Measurements from ENCODE around the gene ME2. TPM values are rescaled to one million over a fixed set of nuclear protein-coding genes. Genes with fewer than 3 reads are reported as not detected.
A peak's percentile ranks its signal among the peaks of the same experiment; 100 is the strongest.

Gene ME2
- total RNA-seq, 1 experiment from 2014 or later: 49.0 TPM

GRCh38 chr18:50875966-50876536 is 2.9 kb upstream of the ME2 start:
- no peak overlapping the region for H3K4me3 ChIP-seq (replicated peaks in 1 of 2; ENCODE audit: low read depth in 1 of 2, low read length in 2 of 2)
- no peak overlapping the region for H3K4me2 ChIP-seq (ENCODE audit: low read length)
- DNase-seq (ENCODE audit: low read depth, low spot score) (no peak), ATAC-seq (no peak)
- H3K79me2 ChIP-seq (ENCODE audit: insufficient read depth, low read length): peaks cover 17% of the 10 kb centered on the region
- ChIA-PET RAD21 (ENCODE audit: low non-redundant PET in 1 of 2, low total read pairs in 2 of 2, uncharacterized antibody in 2 of 2, unreplicated experiment in 2 of 2) (no interaction called here), POLR2A (no interaction called here), CTCF (no interaction called here)
- intact Hi-C loops (cut with micrococcal nuclease): loop anchor here (5.0 kb wide), 2 partner anchors 91 to 321 kb away; partner anchors contain the start of genes ELAC1 and MEX3C
- no peaks in the 10 kb centered on the region for H3K9me3 ChIP-seq (ENCODE audit: control insufficient read depth in 1 of 2, insufficient read depth in 1 of 2, low read depth in 1 of 2, low read length in 2 of 2)
- no peak overlapping the region for H3K27ac ChIP-seq (ENCODE audit: low read depth, low read length)
- H3K36me3 ChIP-seq (ENCODE audit: control insufficient read depth in 1 of 2, insufficient read depth in 2 of 2, low read length in 2 of 2): no peaks in the 10 kb centered on the region
- no peak for TF ChIP-seq CEBPB (IDR thresholded peaks at IDR 0.05; ENCODE audit: low read depth)
- no peak overlapping the region for H3K9ac ChIP-seq (ENCODE audit: low read length)
- H3K27me3 ChIP-seq (ENCODE audit: insufficient read depth, low read length): no peaks in the 10 kb centered on the region
- BruUV-seq (replicated peaks): no TSS peak
- no peaks in the 10 kb centered on the region for H4K20me1 ChIP-seq (ENCODE audit: insufficient read depth)
- H3K9me2 ChIP-seq (ENCODE audit: insufficient read depth): no peaks in the 10 kb centered on the region
- peaks cover 10 to 30% of the 10 kb centered on the region in 2 experiments for H3K4me1 ChIP-seq (ENCODE audit: control insufficient read depth in 1 of 2, insufficient read depth in 2 of 2, low read length in 2 of 2)
- H2AFZ ChIP-seq (ENCODE audit: low read depth, low read length, poor library complexity, severe bottlenecking): no peak overlapping the region

- Histone ChIP-seq H3K79me2 (ENCODE audit: insufficient read depth, low read length) (peaks cover 34% of the 10 kb centered on the region), H3K4me3 (replicated peaks in 1 of 2; ENCODE audit: low read depth in 1 of 2, low read length in 2 of 2) (peak overlapping the region; percentile 72 to 73), H3K9me2 (ENCODE audit: insufficient read depth) (no peaks in the 10 kb centered on the region), H3K4me2 (ENCODE audit: low read length) (peak overlapping the region; percentile 85), H3K9me3 (ENCODE audit: control insufficient read depth in 1 of 2, insufficient read depth in 1 of 2, low read depth in 1 of 2, low read length in 2 of 2) (no peaks in the 10 kb centered on the region), H2AFZ (ENCODE audit: low read depth, low read length, poor library complexity, severe bottlenecking) (peak overlapping the region; percentile 91), H3K27me3 (ENCODE audit: insufficient read depth, low read length) (no peaks in the 10 kb centered on the region), H3K4me1 (ENCODE audit: control insufficient read depth in 1 of 2, insufficient read depth in 2 of 2, low read length in 2 of 2) (peaks cover 10 to 20% of the 10 kb centered on the region in 2 experiments), H3K27ac (ENCODE audit: low read depth, low read length) (no peak overlapping the region), H4K20me1 (ENCODE audit: insufficient read depth) (no peaks in the 10 kb centered on the region), H3K36me3 (ENCODE audit: control insufficient read depth in 1 of 2, insufficient read depth in 2 of 2, low read length in 2 of 2) (no peaks in the 10 kb centered on the region), H3K9ac (ENCODE audit: low read length) (peak overlapping the region; percentile 73; the same call in 1 of the 2 replicates)
- ChIA-PET CTCF (interaction anchor here (1.2 kb wide), 1 partner anchor 11 kb away, joined by 3 read pairs; no protein-coding TSS in a partner anchor), POLR2A (interaction anchor here (0.9 to 1.8 kb wide), 2 partner anchors 90 to 146 kb away, joined by 3 to 7 read pairs; partner anchors contain the start of gene ELAC1), RAD21 (ENCODE audit: low non-redundant PET in 1 of 2, low total read pairs in 2 of 2, uncharacterized antibody in 2 of 2, unreplicated experiment in 2 of 2) (interaction anchor here in 1 of 2 experiments (0.8 kb wide), 1 partner anchor 57 kb away, joined by 3 read pairs; the partner anchor contains the start of gene MRO)
- ATAC-seq: no peak
- intact Hi-C loops (cut with micrococcal nuclease): loop anchor here (5.0 kb wide), 2 partner anchors 90 to 320 kb away; partner anchors contain the start of genes ELAC1 and MEX3C
- DNase-seq (ENCODE audit: low read depth, low spot score): no peak
- BruUV-seq (replicated peaks): no TSS peak
- no peak for TF ChIP-seq ZNF274 (IDR thresholded peaks at IDR 0.05; ENCODE audit: low read depth, low read length)
- no peak for TF ChIP-seq MAX (IDR thresholded peaks at IDR 0.05)
- no peak for TF ChIP-seq EZH2phosphoT487 (IDR thresholded peaks at IDR 0.05; ENCODE audit: borderline replicate concordance)
- no peak for TF ChIP-seq TCF7L2 (IDR thresholded peaks at IDR 0.05; ENCODE audit: borderline replicate concordance, extremely low read depth, insufficient read depth, insufficient read length)
- TF ChIP-seq SIN3A (IDR thresholded peaks at IDR 0.05; ENCODE audit: low read depth): no peak
- no peak for TF ChIP-seq ELF1 (IDR thresholded peaks at IDR 0.05; ENCODE audit: borderline replicate concordance, low read depth)
- TF ChIP-seq ATF3 (IDR thresholded peaks at IDR 0.05): no peak
- TF ChIP-seq REST (IDR thresholded peaks at IDR 0.05; ENCODE audit: low read depth): no peak
- TF ChIP-seq CEBPB (IDR thresholded peaks at IDR 0.05; ENCODE audit: low read depth): no peak
- no peak for TF ChIP-seq CTCF (IDR thresholded peaks at IDR 0.05 in 2 of 3, conservative IDR thresholded peaks at IDR 0.05 in 1 of 3; ENCODE audit: borderline replicate concordance in 1 of 3, insufficient read depth in 1 of 3, low read depth in 2 of 3, low read length in 2 of 3)
- no peak for TF ChIP-seq SP1 (IDR thresholded peaks at IDR 0.05; ENCODE audit: low read depth)
- no peak for TF ChIP-seq ZFX (IDR thresholded peaks at IDR 0.05)
Measured at GRCh38 chr18:50877545-50878265, 1.2 kb upstream of the ME2 start.

Data from HCT116 (cell line).